ENCODE results near the gene JMJD7. TPM values are rescaled to one million over a fixed set of nuclear protein-coding genes. Genes with fewer than 3 reads are reported as not detected.

JMJD7 gene
- total and polyA plus RNA-seq, 9 donors = 5.1 to 11.1 (median 8.2) TPM

DNA sequence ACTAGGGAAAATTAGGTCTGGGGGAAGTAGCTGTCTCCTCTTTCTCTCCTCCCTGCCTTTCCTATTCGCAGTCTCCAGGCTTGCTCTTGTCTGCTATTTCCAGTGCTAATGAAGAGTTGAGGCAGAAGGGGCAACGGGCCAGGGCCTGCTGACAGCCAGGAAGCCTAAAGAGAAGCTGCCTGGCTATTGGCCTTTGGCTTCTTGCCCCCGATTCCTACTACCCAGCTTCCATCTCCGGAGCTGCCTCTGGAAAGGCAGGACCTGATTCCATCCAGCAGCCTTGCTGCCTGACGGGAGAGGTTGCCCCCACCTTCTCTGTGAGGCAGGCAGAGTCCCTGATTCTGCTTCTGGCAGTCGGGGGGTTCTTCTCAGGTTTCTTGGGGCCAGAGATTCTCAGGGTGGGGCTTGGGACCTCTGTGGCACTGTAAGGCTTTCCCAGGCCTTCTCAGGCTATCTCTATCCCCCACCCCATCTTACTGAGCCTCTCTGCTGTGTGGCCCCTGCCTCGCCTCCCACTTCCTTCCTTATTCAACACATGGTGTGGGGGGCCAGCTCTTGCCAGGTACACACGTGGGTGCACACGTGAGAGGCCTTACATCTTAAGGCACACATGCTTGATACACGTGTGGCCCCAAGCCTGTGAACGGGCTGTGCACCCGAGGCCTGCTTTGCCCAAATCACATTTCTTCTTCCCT is 18.2 kb upstream of the JMJD7 start:
- peaks cover 8% of the 10 kb centered on the region for H3K4me1 ChIP-seq (ENCODE audit: control insufficient read depth, insufficient read depth, low read length)
- no peaks in the 10 kb centered on the region for H3K9me3 ChIP-seq (replicated peaks; ENCODE audit: control insufficient read depth, low read depth, low read length)
- no peaks in the 10 kb centered on the region for H3K27me3 ChIP-seq (ENCODE audit: control insufficient read depth, insufficient read depth, low read length)
- DNase-seq = no peak
- no peak overlapping the region for H3K4me3 ChIP-seq (ENCODE audit: low read length)
- no peak overlapping the region for H3K27ac ChIP-seq (ENCODE audit: low read length)
- H3K36me3 ChIP-seq (ENCODE audit: control insufficient read depth, insufficient read depth, low read length) = peaks cover 33% of the 10 kb centered on the region
- WGBS (ENCODE audit: insufficient coverage) = 64% methylated on average over 8 of the region's 12 CpGs

DNA sequence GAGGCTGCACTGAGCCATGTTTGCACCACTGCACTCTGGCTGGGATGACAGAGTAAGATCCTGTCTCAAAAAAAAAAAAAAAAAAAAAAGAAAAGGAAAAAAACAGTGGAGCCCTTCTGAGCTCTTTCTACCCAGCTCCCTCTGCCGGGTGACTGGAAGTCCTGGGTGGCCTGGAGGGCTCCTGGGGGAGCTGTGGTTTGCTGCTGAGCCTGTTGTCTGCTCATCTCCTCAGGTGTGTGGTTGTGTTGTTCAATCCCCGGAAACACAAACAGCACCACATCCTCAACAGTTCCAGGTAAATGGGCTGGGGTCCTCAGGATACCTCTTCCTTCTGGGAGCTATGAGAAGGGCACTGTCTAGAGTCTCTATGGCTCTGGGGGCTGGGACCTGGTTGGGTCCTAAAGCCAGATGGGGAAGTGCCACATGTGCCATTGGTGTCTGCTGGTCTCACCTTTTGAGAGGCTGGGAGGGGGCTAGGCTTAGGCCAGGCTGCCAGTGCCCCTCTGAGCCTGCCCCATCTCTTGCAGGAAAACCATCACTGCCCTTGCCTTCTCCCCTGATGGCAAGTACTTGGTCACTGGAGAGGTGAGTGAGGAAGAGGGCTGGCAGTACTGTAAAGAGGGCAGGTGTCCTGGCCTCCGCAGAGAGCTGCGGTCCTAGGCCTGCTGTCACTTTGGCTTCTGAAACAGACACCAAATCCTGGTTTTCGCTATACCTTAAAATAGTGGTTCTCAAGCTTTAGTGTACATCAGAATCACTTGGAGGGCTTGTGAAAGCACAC is 17.1 kb upstream of the JMJD7 start:
- Histone ChIP-seq H3K36me3 (ENCODE audit: control insufficient read depth, insufficient read depth, low read length) (peaks cover 43% of the 10 kb centered on the region), H3K27me3 (ENCODE audit: control insufficient read depth, insufficient read depth, low read length) (no peaks in the 10 kb centered on the region), H3K9me3 (replicated peaks; ENCODE audit: control insufficient read depth, low read depth, low read length) (no peaks in the 10 kb centered on the region), H3K27ac (ENCODE audit: low read length) (no peak overlapping the region), H3K4me1 (ENCODE audit: control insufficient read depth, insufficient read depth, low read length) (peaks cover 3% of the 10 kb centered on the region), H3K4me3 (ENCODE audit: low read length) (no peak overlapping the region)
- WGBS (ENCODE audit: insufficient coverage) = 78% methylated on average over 3 of the region's 5 CpGs
- DNase-seq = no peak

- H3K27me3 ChIP-seq (ENCODE audit: control insufficient read depth, insufficient read depth, low read length) = no peaks in the 10 kb centered on the region
- H3K9me3 ChIP-seq (replicated peaks; ENCODE audit: control insufficient read depth, low read depth, low read length) = no peaks in the 10 kb centered on the region
- DNase-seq = peak; percentile 90
- peaks cover 3% of the 10 kb centered on the region for H3K4me1 ChIP-seq (ENCODE audit: control insufficient read depth, insufficient read depth, low read length)
- H3K4me3 ChIP-seq (ENCODE audit: low read length) = no peak overlapping the region
- peaks cover 47% of the 10 kb centered on the region for H3K36me3 ChIP-seq (ENCODE audit: control insufficient read depth, insufficient read depth, low read length)
- WGBS (ENCODE audit: insufficient coverage) = 60% methylated on average over 11 of the region's 18 CpGs
- no peak overlapping the region for H3K27ac ChIP-seq (ENCODE audit: low read length)
These were observed 16.3 kb upstream of the JMJD7 start for GRCh38 chr15:41811432-41812195.

DNA sequence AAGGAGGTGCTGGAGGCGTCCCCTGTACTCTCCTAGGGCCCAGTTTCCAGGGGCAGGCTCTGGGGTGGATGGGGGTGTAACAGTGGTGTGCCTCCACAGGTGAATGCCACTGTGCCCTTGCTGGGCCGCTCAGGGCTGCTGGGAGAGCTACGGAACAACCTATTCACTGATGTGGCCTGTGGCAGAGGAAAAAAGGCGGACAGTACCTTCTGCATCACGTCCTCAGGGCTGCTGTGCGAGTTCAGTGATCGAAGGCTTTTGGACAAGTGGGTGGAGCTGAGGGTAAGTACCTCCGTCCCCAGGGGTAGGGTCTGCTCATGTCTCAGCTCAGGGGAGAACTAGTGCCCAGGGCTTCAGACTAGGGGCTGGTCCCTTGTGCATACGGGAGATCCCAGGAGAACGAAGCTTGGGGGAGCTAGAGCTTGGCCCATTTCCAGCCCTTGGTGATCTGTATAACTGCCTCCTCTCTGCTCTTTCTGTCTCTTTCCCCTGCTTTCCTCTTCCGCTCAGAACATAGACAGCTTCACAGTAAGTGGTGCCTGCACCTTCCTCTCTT is 15.0 kb upstream of the JMJD7 start:
- 89% methylated on average over 10 of the region's 11 CpGs for WGBS (ENCODE audit: insufficient coverage)
- H3K27ac ChIP-seq (ENCODE audit: low read length) = no peak overlapping the region
- H3K4me3 ChIP-seq (ENCODE audit: low read length) = no peak overlapping the region
- H3K4me1 ChIP-seq (ENCODE audit: control insufficient read depth, insufficient read depth, low read length) = peaks cover 3% of the 10 kb centered on the region
- no peaks in the 10 kb centered on the region for H3K9me3 ChIP-seq (replicated peaks; ENCODE audit: control insufficient read depth, low read depth, low read length)
- H3K27me3 ChIP-seq (ENCODE audit: control insufficient read depth, insufficient read depth, low read length) = no peaks in the 10 kb centered on the region
- no peak for DNase-seq
- H3K36me3 ChIP-seq (ENCODE audit: control insufficient read depth, insufficient read depth, low read length) = peaks cover 55% of the 10 kb centered on the region

- peaks cover 3% of the 10 kb centered on the region for H3K4me1 ChIP-seq (ENCODE audit: control insufficient read depth, insufficient read depth, low read length)
- H3K9me3 ChIP-seq (replicated peaks; ENCODE audit: control insufficient read depth, low read depth, low read length) = no peaks in the 10 kb centered on the region
- H3K4me3 ChIP-seq (ENCODE audit: low read length) = no peak overlapping the region
- whole genome bisulfite sequencing (ENCODE audit: insufficient coverage) = 100% methylated on average over 3 of the region's 8 CpGs
- H3K27me3 ChIP-seq (ENCODE audit: control insufficient read depth, insufficient read depth, low read length) = no peaks in the 10 kb centered on the region
- no peak for DNase-seq
- no peak overlapping the region for H3K27ac ChIP-seq (ENCODE audit: low read length)
- peaks cover 60% of the 10 kb centered on the region for H3K36me3 ChIP-seq (ENCODE audit: control insufficient read depth, insufficient read depth, low read length)
These were observed 14.5 kb upstream of the JMJD7 start for GRCh38 chr15:41813426-41813825.

GRCh38 chr15:41814534-41814933 is 13.4 kb upstream of the JMJD7 start:
- Histone ChIP-seq H3K27ac (ENCODE audit: low read length) (no peak overlapping the region), H3K36me3 (ENCODE audit: control insufficient read depth, insufficient read depth, low read length) (peaks cover 67% of the 10 kb centered on the region), H3K4me1 (ENCODE audit: control insufficient read depth, insufficient read depth, low read length) (peaks cover 3% of the 10 kb centered on the region), H3K27me3 (ENCODE audit: control insufficient read depth, insufficient read depth, low read length) (no peaks in the 10 kb centered on the region), H3K4me3 (ENCODE audit: low read length) (no peak overlapping the region), H3K9me3 (replicated peaks; ENCODE audit: control insufficient read depth, low read depth, low read length) (no peaks in the 10 kb centered on the region)
- DNase-seq = no peak
- no CpG with 5 or more reads among the region's 5 CpGs for WGBS (ENCODE audit: insufficient coverage)

- DNase-seq = no peak
- Histone ChIP-seq H3K27me3 (ENCODE audit: control insufficient read depth, insufficient read depth, low read length) (no peaks in the 10 kb centered on the region), H3K9me3 (replicated peaks; ENCODE audit: control insufficient read depth, low read depth, low read length) (no peaks in the 10 kb centered on the region), H3K27ac (ENCODE audit: low read length) (no peak overlapping the region), H3K36me3 (ENCODE audit: control insufficient read depth, insufficient read depth, low read length) (peaks cover 86% of the 10 kb centered on the region), H3K4me1 (ENCODE audit: control insufficient read depth, insufficient read depth, low read length) (no peaks in the 10 kb centered on the region), H3K4me3 (ENCODE audit: low read length) (no peak overlapping the region)
- WGBS (ENCODE audit: insufficient coverage) = 98% methylated on average over 8 of the region's 9 CpGs
These were observed 11.1 kb upstream of the JMJD7 start for GRCh38 chr15:41816788-41817187.

- 92% methylated on average over 10 of the region's 14 CpGs for WGBS (ENCODE audit: insufficient coverage)
- Histone ChIP-seq H3K4me1 (ENCODE audit: control insufficient read depth, insufficient read depth, low read length) (no peaks in the 10 kb centered on the region), H3K4me3 (ENCODE audit: low read length) (no peak overlapping the region), H3K27ac (ENCODE audit: low read length) (no peak overlapping the region), H3K36me3 (ENCODE audit: control insufficient read depth, insufficient read depth, low read length) (peaks cover 86% of the 10 kb centered on the region), H3K27me3 (ENCODE audit: control insufficient read depth, insufficient read depth, low read length) (no peaks in the 10 kb centered on the region), H3K9me3 (replicated peaks; ENCODE audit: control insufficient read depth, low read depth, low read length) (no peaks in the 10 kb centered on the region)
- DNase-seq = no peak
These were observed 10.6 kb upstream of the JMJD7 start for GRCh38 chr15:41817327-41817726.

DNA sequence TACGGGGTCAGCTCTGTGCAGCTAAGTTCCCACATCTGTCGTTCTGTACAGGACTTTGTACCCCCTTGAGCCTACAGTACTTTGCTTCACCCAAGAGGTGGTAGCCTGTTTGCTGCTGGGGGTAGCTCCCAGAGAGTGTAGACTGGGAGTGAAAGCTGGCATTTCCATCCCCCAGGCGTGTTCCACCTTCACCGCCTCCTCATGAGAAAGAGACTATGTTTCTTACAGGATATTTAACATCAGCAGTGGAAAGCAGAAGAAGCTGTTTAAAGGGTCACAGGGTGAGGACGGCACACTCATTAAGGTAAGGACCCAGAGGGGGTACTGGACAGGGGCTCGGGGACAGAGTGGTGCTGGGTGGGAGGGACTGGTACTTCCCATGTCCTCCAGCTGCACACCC is 10.1 kb upstream of the JMJD7 start:
- peaks cover 87% of the 10 kb centered on the region for H3K36me3 ChIP-seq (ENCODE audit: control insufficient read depth, insufficient read depth, low read length)
- no peaks in the 10 kb centered on the region for H3K9me3 ChIP-seq (replicated peaks; ENCODE audit: control insufficient read depth, low read depth, low read length)
- H3K4me1 ChIP-seq (ENCODE audit: control insufficient read depth, insufficient read depth, low read length) = no peaks in the 10 kb centered on the region
- 85% methylated on average over 3 of the region's 6 CpGs for WGBS (ENCODE audit: insufficient coverage)
- DNase-seq = no peak
- H3K4me3 ChIP-seq (ENCODE audit: low read length) = no peak overlapping the region
- H3K27me3 ChIP-seq (ENCODE audit: control insufficient read depth, insufficient read depth, low read length) = no peaks in the 10 kb centered on the region
- H3K27ac ChIP-seq (ENCODE audit: low read length) = no peak overlapping the region
